Astrocyte (in vitro differentiated cells and primary cell): Measurements from ENCODE around the gene SLC6A13. TPM values are rescaled to one million over a fixed set of nuclear protein-coding genes. Genes with fewer than 3 reads are reported as not detected.

Experiments used
- DNase-seq: peaks from one replicate; pipeline ENCODE4 v3.0.0-alpha.2; 2010; ENCODE audit warnings: low read depth
- FAIRE-seq: peaks from 2 replicates; lab custom pipeline; 2011; peaks lifted over from hg19 to GRCh38; lab: Jason Lieb, UNC
- H2AFZ ChIP-seq: 2 replicates; pipeline ENCODE4 v1.6.0; 2012; ENCODE audit warnings: low read depth, low read length, inconsistent platforms
- H3K27ac ChIP-seq: 2 replicates; pipeline ENCODE4 v1.5.1; 2011; ENCODE audit warnings: low read depth, low read length, inconsistent platforms
- H3K27me3 ChIP-seq: 2 replicates; pipeline ENCODE4 v1.6.0; 2011; ENCODE audit warnings: low read length, inconsistent platforms; ENCODE audit not compliant: insufficient read depth
- H3K36me3 ChIP-seq: 2 replicates; pipeline ENCODE4 v1.5.1; 2011; ENCODE audit warnings: low read length, inconsistent platforms; ENCODE audit not compliant: insufficient read depth
- H3K4me1 ChIP-seq: 2 replicates; pipeline ENCODE4 v1.5.1; 2011; ENCODE audit warnings: low read length, inconsistent platforms; ENCODE audit not compliant: insufficient read depth
- H3K4me2 ChIP-seq: 2 replicates; pipeline ENCODE4 v1.6.0; 2012; ENCODE audit warnings: low read length, inconsistent platforms
- H3K4me3 ChIP-seq: 2 replicates; pipeline ENCODE4 v1.5.1; 2011; ENCODE audit warnings: low read depth, mild to moderate bottlenecking, low read length, inconsistent platforms; ENCODE audit not compliant: insufficient read depth
- H3K79me2 ChIP-seq: 2 replicates; pipeline ENCODE4 v1.6.0; 2012; ENCODE audit warnings: mild to moderate bottlenecking, low read length, inconsistent platforms; ENCODE audit not compliant: insufficient read depth
- H3K9ac ChIP-seq: 2 replicates; pipeline ENCODE4 v1.6.0; 2012; ENCODE audit warnings: mild to moderate bottlenecking, low read length, inconsistent platforms
- H3K9me3 ChIP-seq: 2 replicates; pipeline ENCODE4 v1.5.1; 2012; ENCODE audit warnings: low read depth, mild to moderate bottlenecking, low read length, inconsistent platforms; ENCODE audit not compliant: insufficient read depth
- H4K20me1 ChIP-seq: 2 replicates; pipeline ENCODE4 v1.6.0; 2012; ENCODE audit warnings: low read length, inconsistent platforms; ENCODE audit not compliant: insufficient read depth
- H3K27ac Mint-ChIP-seq: one replicate; pipeline ENCODE4 v1.8.0; 2021; ENCODE audit warnings: mild to moderate bottlenecking, mixed read lengths; ENCODE audit not compliant: unreplicated experiment
- H3K27me3 Mint-ChIP-seq: one replicate; pipeline ENCODE4 v1.8.0; 2021; ENCODE audit warnings: low read depth, mixed read lengths; ENCODE audit not compliant: unreplicated experiment
- H3K36me3 Mint-ChIP-seq: one replicate; pipeline ENCODE4 v1.8.0; 2021; ENCODE audit warnings: low read depth, mixed read lengths; ENCODE audit not compliant: unreplicated experiment
- H3K4me1 Mint-ChIP-seq: one replicate; pipeline ENCODE4 v1.8.0; 2021; ENCODE audit warnings: low read depth, mixed read lengths; ENCODE audit not compliant: unreplicated experiment
- H3K4me3 Mint-ChIP-seq: one replicate; pipeline ENCODE4 v1.8.0; 2021; ENCODE audit warnings: mild to moderate bottlenecking, moderate library complexity, mixed read lengths; ENCODE audit not compliant: unreplicated experiment
- H3K9me3 Mint-ChIP-seq: one replicate; pipeline ENCODE4 v1.8.0; 2021; ENCODE audit warnings: mild to moderate bottlenecking, mixed read lengths; ENCODE audit not compliant: unreplicated experiment
- CTCF ChIP-seq: IDR thresholded peaks from 2 replicates; pipeline ENCODE4 v1.5.1; 2011; ENCODE audit warnings: low read depth, mild to moderate bottlenecking, inconsistent platforms, low read length, moderate library complexity; ENCODE audit not compliant: insufficient read depth
- EZH2 ChIP-seq: IDR thresholded peaks from 2 replicates; pipeline ENCODE4 v1.6.1; 2012; ENCODE audit warnings: mild to moderate bottlenecking, low read length, inconsistent platforms; ENCODE audit not compliant: insufficient read depth
- total RNA-seq: library from RNA; stranded (reverse); gene quantifications from 2 replicates; pipeline ENCODE4 v1.2.1, GENCODE V29; 2021

The SLC6A13 gene
- total RNA-seq, 1 donor from 2014 or later: 2.6 TPM

DNA sequence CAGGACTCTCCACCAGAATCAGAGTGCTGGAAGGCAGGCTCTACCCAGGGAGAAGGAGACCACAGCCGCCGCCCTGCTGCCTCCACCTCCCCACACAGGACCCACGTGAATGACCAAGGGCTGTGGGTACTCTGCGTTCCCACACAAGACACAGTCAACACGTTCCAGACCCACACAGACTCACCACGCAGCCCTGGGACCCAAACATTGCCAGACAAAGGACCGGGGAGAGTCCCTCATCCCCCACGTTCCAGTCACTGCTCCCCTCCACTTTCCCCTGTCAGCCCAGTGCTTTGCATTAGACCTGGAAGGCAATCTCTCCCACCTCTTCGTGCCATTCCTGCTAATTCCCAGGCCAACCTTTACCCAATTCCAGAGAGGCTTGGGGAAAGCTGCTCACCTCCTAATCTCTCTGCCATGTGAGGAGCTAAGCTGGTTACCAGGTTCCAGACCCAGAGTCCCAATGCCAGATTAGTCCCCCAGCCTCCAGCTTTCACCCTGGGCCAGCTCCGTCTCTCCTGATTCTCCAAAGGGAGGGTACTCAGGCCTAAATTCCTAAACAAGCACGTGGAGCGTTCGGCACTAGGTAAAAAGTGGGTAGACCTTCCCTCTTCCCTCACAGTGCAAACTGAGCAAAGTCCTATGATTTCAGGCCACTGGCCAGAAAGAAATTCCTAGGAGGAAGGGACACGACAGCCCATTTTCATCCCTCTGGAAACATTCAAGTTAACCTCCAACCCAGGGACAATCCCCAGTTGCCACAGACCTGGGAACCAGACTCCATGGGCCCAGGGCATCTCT is 4.9 kb downstream of the SLC6A13 start:
- Histone ChIP-seq H3K4me2 (no peak overlapping the region), H3K79me2 (no peaks in the 10 kb centered on the region), H3K27me3 (peaks cover 7% of the 10 kb centered on the region), H3K9ac (no peak overlapping the region), H3K4me3 (no peak overlapping the region), H3K9me3 (no peaks in the 10 kb centered on the region), H4K20me1 (no peaks in the 10 kb centered on the region), H3K27ac (no peak overlapping the region), H2AFZ (no peak overlapping the region), H3K36me3 (no peaks in the 10 kb centered on the region), H3K4me1 (no peaks in the 10 kb centered on the region)
- Mint-ChIP-seq H3K36me3 (peaks cover 21% of the 10 kb centered on the region), H3K27ac (no peak overlapping the region), H3K4me1 (peaks cover 13% of the 10 kb centered on the region), H3K27me3 (peaks cover 37% of the 10 kb centered on the region), H3K9me3 (peaks cover 18% of the 10 kb centered on the region), H3K4me3 (no peak overlapping the region)
- no peak for FAIRE-seq
- no peak for TF ChIP-seq CTCF
- no peak for TF ChIP-seq EZH2
- DNase-seq: no peak

DNA sequence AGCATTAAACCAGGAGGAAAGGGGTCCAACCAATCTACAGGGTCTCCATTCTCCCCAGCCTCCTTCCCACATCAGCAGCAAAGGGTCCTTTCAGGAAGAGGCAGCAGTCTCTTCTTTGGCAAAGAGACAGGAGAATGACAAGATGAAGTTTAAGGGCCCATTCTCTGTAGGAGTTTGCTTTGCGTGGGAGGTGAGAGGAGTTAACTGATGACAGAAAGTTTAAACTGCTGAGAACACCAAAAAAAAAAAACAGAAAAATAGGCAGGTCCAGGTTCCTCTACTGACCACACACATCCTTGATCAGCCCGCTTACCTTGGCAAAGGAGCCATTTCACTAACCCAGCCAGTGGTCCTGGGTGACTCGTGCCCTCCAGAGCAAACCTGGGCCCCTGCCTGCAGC is 5.7 kb downstream of the SLC6A13 start:
- no peak overlapping the region for H3K9ac ChIP-seq
- Mint-ChIP-seq H3K27me3 (peaks cover 37% of the 10 kb centered on the region), H3K9me3 (peaks cover 20% of the 10 kb centered on the region), H3K4me1 (peaks cover 8% of the 10 kb centered on the region), H3K4me3 (no peak overlapping the region), H3K27ac (no peak overlapping the region), H3K36me3 (peaks cover 25% of the 10 kb centered on the region)
- H3K79me2 ChIP-seq: no peaks in the 10 kb centered on the region
- no peak overlapping the region for H3K27ac ChIP-seq
- DNase-seq (no peak), FAIRE-seq (no peak)
- no peaks in the 10 kb centered on the region for H4K20me1 ChIP-seq
- H3K27me3 ChIP-seq: peaks cover 7% of the 10 kb centered on the region
- H3K4me3 ChIP-seq: no peak overlapping the region
- no peak for TF ChIP-seq EZH2
- TF ChIP-seq CTCF: no peak
- no peak overlapping the region for H2AFZ ChIP-seq
- H3K36me3 ChIP-seq: no peaks in the 10 kb centered on the region
- no peaks in the 10 kb centered on the region for H3K4me1 ChIP-seq
- H3K9me3 ChIP-seq: no peaks in the 10 kb centered on the region
- H3K4me2 ChIP-seq: no peak overlapping the region

- Histone ChIP-seq H3K27me3 (peaks cover 7% of the 10 kb centered on the region), H3K4me2 (no peak overlapping the region), H2AFZ (no peak overlapping the region), H3K4me1 (no peaks in the 10 kb centered on the region), H3K9me3 (no peaks in the 10 kb centered on the region), H3K9ac (no peak overlapping the region), H3K36me3 (no peaks in the 10 kb centered on the region), H4K20me1 (no peaks in the 10 kb centered on the region), H3K4me3 (no peak overlapping the region), H3K79me2 (no peaks in the 10 kb centered on the region), H3K27ac (no peak overlapping the region)
- TF ChIP-seq CTCF (no peak), EZH2 (no peak)
- Mint-ChIP-seq H3K9me3 (peaks cover 20% of the 10 kb centered on the region), H3K27ac (no peak overlapping the region), H3K36me3 (peaks cover 25% of the 10 kb centered on the region), H3K27me3 (peaks cover 37% of the 10 kb centered on the region), H3K4me1 (peaks cover 4% of the 10 kb centered on the region), H3K4me3 (no peak overlapping the region)
- FAIRE-seq: no peak
- no peak for DNase-seq
These were observed 6.4 kb downstream of the SLC6A13 start for GRCh38 chr12:256225-256624.
